NK-92 treated with Interleukin-12 subunit alpha and Interleukin-12 subunit beta, amount 100 ng/mL, for 24 hours (cell line): Measurements from ENCODE around the gene CA6.
"Not testable (repeated sequence)": the region's sequence is repeated elsewhere in the genome, so short reads cannot be mapped to it uniquely, and the experiment has no call there.

Source experiments
- DNase-seq: peaks from one replicate; lab custom pipeline; 2025; lab: John Stamatoyannopoulos, UW

CA6 gene

GRCh38 chr1:8945568-8945967 is at the start of gene CA6:
CA6 (plus strand) TSS chr1:8945868; CDS start chr1:8945887, 19 bp downstream.
- no peak for DNase-seq

DNA sequence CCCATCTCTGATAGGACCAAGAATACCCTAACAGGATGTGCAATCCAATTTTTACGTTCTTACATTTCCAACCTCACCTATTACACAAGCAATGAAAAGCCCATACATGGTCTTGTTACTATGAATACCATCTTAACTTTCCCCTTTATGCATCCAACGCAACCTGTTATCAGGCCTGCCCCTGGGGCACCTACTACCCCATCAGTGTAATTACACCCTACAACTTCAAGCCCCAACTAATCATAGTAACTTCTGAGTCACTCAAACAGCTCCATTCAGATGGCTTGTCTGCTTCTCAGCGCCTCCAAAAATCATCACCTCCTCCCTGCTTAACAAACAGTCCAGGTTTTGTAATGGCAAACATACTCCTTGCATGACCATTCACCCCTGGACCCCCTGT is 48.9 kb upstream of the CA6 start:
- DNase-seq, result not testable (repeated sequence)

DNA sequence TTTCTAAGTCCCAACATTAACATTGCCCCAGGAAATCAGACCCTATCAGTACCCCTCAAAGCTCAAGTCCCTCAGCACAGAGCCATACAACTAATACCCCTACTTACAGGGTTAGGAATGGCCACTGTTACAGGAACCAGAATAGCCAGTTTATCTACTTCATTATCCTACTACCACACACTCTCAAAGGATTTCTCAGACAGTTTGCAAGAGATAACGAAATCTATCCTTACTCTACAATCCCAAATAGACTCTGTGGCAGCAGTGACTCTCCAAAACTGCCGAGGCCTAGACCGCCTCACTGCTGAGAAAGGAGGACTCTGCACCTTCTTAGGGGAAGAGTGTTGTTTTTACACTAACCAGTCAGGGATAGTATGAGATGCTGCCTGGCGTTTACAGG is 48.2 kb upstream of the CA6 start:
- not testable (repeated sequence) for DNase-seq

DNA sequence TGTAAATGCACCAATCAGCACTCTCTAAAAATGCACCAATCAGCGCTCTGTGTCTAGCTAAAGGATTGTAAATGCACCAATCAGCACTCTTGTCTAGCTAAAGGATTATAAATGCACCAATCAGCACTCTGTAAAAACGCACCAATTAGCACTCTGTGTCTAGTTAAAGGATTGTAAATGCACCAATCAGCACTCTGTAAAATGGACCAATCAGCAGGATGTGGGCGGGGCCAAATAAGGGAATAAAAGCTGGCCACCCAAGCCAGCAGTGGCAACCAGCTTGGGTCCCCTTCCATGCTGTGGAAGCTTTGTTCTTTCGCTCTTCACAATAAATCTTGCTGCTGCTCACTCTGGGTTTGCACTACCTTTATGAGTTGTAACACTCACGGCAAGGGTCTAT is 47.2 kb upstream of the CA6 start:
- not testable (repeated sequence) for DNase-seq

- DNase-seq, result no peak
These were observed 46.6 kb upstream of the CA6 start for GRCh38 chr1:8899046-8899445.

GRCh38 chr1:8900684-8901083 is 45.0 kb upstream of the CA6 start:
- not testable (repeated sequence) for DNase-seq

- DNase-seq, result no peak
These were observed 42.9 kb upstream of the CA6 start for GRCh38 chr1:8902765-8903164.

GRCh38 chr1:8903410-8903809 is 42.3 kb upstream of the CA6 start:
- DNase-seq, result peak; percentile 32

DNA sequence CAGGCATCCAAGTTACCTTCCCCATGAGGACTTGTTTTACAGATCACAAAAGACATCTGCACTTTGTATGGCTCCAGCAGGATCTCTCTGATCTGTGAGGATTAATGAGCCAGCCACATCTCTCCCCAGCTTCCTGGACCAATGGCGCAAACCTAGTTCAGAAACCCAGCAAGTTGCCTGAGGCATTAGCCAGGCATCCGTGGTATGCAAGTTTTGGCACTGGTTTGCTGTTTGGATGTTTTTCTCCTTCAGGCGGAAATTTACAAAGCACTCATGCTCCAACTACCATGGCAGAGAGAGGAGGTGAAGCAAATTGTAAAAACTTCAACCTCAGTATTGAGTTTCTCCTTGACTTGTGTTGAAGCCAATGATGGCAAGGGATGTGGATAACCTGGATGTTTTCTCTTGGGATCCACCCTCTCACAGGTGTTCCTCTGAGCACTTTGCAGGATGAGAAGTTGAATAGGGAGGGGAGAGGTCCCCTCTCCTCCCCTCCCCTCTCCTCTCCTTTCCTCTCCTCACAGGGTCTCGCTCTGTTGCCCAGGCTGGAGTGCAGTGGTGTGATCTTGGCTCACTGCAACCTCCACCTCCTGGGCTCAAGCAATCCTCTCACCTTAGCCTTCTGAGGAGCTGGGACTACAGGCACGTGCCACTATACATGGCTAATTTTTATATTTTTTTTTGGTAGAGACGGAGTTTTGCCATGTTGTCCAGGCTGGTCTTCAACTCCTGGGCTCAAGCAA is 41.6 kb upstream of the CA6 start:
- DNase-seq, result no peak

- no peak for DNase-seq
These were observed 40.0 kb upstream of the CA6 start for GRCh38 chr1:8905582-8906191.

- DNase-seq, result no peak
These were observed 37.1 kb upstream of the CA6 start for GRCh38 chr1:8908388-8909151.

GRCh38 chr1:8910331-8910730 is 35.3 kb upstream of the CA6 start:
- no peak for DNase-seq

GRCh38 chr1:8910914-8911313 is 34.8 kb upstream of the CA6 start:
- no peak for DNase-seq

DNA sequence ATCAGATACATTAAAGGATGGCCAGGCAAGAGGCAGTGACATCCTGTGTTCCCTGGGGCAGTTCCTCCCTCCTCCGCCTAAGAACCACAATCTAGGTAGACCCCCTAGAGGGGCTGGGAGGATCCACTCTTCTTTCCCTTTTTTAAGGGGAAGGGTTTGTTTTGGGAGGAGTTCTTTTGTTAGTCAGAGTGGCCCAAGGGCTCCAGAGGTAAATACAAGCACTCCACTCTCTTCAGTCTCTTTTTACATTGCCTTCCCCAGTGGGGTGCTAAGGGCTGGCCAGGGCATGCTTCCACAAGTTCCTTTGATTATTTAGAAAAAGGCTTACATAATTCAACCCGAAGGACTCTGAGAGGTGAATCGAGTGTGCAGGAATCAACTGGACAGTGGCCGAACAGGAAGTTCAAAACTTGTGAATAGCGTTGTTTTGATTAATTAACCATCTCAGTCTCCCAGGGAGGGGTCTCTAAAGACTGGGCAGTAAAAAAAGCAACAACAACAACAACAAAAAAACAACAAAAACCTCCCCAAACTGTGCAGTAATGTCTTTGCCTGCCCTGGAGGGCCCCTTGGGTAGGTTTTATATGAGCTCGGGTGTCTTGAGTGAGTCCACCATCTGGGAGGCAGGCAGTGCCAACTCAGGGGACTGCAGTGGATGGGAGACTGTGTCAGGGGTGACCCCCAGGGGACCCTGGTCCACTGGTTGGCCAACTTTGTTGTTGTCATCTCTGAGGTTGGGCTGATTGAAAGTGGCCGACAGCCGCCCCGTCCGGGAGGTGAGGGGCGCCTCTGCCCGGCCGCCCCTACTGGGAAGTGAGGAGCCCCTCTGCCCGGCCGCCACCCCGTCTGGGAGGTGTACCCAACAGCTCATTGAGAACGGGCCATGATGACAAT is 34.0 kb upstream of the CA6 start:
- no peak for DNase-seq

- DNase-seq, result no peak
These were observed 32.2 kb upstream of the CA6 start for GRCh38 chr1:8913457-8913856.

DNA sequence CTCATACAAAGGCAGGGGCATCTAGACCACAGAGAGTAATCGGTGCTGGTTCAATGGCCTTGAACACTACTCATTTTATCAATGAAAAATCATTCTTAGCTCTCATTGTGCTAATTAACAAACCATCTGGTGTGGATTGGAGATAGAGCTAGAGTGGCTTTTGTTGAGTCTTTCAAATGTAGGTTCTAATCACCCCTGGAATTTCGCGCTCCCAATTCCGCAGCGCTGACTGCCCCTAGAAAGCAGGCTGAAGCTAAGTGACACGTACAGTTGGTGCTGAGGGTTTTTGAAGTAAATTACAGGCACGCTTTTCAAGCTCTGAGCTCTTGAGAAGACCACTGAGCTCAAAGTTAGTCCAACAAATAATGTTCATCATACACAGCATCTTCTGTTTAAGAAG is 31.2 kb upstream of the CA6 start:
- no peak for DNase-seq

DNA sequence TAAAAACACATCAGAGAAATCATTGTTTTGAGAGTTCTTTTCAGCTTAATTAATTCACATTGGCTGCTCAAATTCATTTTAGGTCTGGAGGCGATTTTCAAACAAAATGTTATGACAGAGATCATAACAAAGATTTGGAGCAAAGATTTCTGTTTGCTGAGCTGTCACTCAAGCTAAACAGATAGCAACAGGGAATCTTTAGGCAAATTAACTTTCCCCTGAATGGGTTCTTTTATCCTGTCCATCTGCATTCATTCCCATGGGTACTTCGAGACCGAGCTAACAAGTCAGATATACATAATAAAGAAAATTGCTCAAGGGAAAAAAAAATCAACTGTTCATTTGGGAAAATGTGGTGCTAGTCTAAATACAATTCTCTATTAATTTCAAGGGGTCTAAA is 30.2 kb upstream of the CA6 start:
- DNase-seq, result no peak

DNA sequence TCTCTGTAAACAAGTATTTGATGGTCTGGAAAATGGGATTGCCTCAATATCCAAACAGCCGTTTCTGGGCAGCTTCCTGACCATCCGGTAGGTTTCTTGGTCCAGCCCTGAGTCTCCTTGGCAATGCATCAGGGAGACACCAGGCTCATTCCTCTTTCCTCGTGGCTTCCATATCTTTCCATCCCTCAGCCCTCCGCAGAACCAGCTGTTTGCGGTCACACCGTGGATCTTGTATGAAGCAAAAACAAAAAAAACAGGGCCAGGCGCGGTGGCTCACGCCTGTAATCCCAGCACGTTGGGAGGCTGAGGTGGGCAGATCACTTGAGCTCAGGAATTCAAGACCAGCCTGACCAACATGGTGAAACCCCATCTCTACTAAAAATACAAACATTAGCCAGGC is 28.1 kb upstream of the CA6 start:
- DNase-seq, result not testable (repeated sequence)

DNA sequence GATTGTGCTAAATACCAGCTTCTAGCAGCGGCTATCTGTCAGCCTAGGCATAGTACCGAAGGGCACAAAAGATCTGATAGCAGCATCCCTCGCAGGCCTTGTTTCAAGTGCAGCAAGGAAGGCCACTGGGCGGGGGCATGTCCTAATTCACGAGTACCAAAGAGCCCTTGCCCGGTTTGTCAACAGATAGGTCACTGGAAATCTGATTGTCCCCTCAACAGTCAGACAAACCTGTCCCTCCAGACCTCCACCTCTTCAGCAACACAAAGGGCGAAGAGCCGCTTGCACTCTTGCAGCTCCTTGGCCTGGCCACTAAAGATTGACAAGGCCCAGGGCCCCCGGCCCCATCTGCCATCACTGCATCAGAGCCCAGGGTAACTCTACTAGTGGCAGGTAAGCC is 22.7 kb upstream of the CA6 start:
- no peak for DNase-seq

DNA sequence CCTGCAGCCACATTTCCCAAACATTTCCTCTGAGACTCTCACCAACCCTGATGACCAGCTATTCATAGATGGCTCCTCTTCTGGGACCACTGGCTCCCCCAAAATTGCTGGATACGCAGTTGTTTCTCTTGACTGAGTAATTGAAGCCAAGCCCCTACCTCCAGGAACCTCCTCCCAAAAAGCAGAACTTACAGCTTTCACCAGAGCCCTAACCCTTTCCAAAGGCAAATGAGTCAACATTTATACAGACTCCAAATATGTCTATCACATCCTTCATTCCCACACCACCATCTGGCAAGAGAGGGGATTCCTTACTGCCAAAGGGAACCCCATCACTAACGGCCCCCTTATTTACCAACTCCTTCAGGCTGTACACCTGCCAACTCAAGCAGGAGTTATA is 20.3 kb upstream of the CA6 start:
- no peak for DNase-seq

DNA sequence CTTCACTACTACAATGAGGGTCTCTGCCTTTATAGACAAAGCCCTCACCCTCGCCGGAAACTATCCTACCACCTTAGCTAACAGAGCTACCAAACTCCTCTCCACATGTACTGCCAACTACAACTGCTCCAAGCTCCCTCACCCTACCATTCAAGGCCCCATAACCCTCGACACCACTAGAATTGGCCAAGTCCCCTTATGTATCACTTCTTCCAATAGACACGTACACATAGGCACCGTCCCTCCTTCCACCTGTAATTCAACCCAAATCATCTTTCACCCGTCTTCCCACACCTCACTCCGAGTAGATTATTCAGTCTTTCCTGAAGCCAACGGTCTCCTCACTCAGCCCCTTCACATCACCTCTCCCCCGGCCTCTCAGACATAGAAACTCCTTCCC is 19.7 kb upstream of the CA6 start:
- no peak for DNase-seq
